IMR-90 (cell line): Measurements from ENCODE around the gene ZNHIT1. TPM values are rescaled to one million over a fixed set of nuclear protein-coding genes. Genes with fewer than 3 reads are reported as not detected.
A peak's percentile ranks its signal among the peaks of the same experiment; 100 is the strongest.

Experiments used
- ATAC-seq: fragments of 200-7000 bp; cut with Tn5 transposase; 2 replicates; pipeline ENCODE4 v1.9.1; 2020; ENCODE audit warnings: low read depth, mild to moderate bottlenecking, moderate library complexity
- BruUV-seq: library from RNA; stranded (reverse); fragments of 400-500 nt; replicated peaks from 2 replicates; lab custom pipeline; 2021; lab: Mats Ljungman, UMichigan
- CTCF ChIA-PET: fragments of 300-600 bp; formaldehyde crosslinking; extraction: SDS; loops from one replicate; lab custom pipeline; 2021; ENCODE audit warnings: antibody characterized with exemption; lab: Yijun Ruan, JAX
- POLR2A ChIA-PET: fragments of 300-600 bp; sonication (Branson Sonifier 250); formaldehyde crosslinking; loops from one replicate; lab custom pipeline; 2022; ENCODE audit warnings: antibody characterized with exemption; ENCODE audit not compliant: unreplicated experiment; lab: Charles Lee
- DNase-seq: peaks from one replicate; pipeline ENCODE4 v3.0.0; 2013
- H2AFZ ChIP-seq: replicated peaks from 2 replicates; pipeline ENCODE3; 2013; ENCODE audit warnings: low read length, mild to moderate bottlenecking; ENCODE audit not compliant: poor library complexity
- H2AK5ac ChIP-seq: 2 replicates; pipeline ENCODE4 v1.6.1; 2013; ENCODE audit warnings: low read depth, low read length, inconsistent platforms
- H2AK9ac ChIP-seq: replicated peaks from 2 replicates; pipeline ENCODE3; 2013; ENCODE audit warnings: mild to moderate bottlenecking, low read depth, low read length, moderate library complexity; ENCODE audit not compliant: poor library complexity
- H2BK120ac ChIP-seq: 2 replicates; pipeline ENCODE4 v1.6.1; 2013; ENCODE audit warnings: low read depth, low read length, inconsistent platforms
- H2BK15ac ChIP-seq: 3 replicates; pipeline ENCODE4 v1.6.1; 2013; ENCODE audit warnings: low read depth, low read length, inconsistent platforms
- H2BK20ac ChIP-seq: 2 replicates; pipeline ENCODE4 v1.6.1; 2013; ENCODE audit warnings: low read depth, mild to moderate bottlenecking, inconsistent platforms, low read length, moderate library complexity
- H2BK5ac ChIP-seq: 2 replicates; pipeline ENCODE4 v1.6.1; 2013; ENCODE audit warnings: mild to moderate bottlenecking, low read depth, low read length, inconsistent platforms; ENCODE audit not compliant: poor library complexity, severe bottlenecking
- H3K14ac ChIP-seq: replicated peaks from 2 replicates; pipeline ENCODE4 v1.6.1; 2013; ENCODE audit warnings: low read depth, low read length, inconsistent platforms
- H3K18ac ChIP-seq: 2 replicates; pipeline ENCODE4 v1.6.1; 2013; ENCODE audit warnings: low read depth, low read length, control low read depth
- H3K23ac ChIP-seq: 2 replicates; pipeline ENCODE4 v1.6.1; 2013; ENCODE audit warnings: low read depth, low read length, inconsistent platforms
- H3K27ac ChIP-seq: 2 replicates; pipeline ENCODE4 v1.5.1; 2013; ENCODE audit warnings: mild to moderate bottlenecking, control low read depth, low read length; ENCODE audit not compliant: insufficient read depth
- H3K27me3 ChIP-seq: 2 replicates; pipeline ENCODE4 v1.6.1; 2013; ENCODE audit warnings: low read length; ENCODE audit not compliant: control insufficient read depth, insufficient read depth
- H3K36me3 ChIP-seq: 2 replicates; pipeline ENCODE4 v1.6.1; 2013; ENCODE audit warnings: low read length, mixed read lengths; ENCODE audit not compliant: control insufficient read depth, insufficient read depth
- H3K4ac ChIP-seq: 2 replicates; pipeline ENCODE4 v1.6.1; 2013; ENCODE audit warnings: low read depth, low read length, inconsistent platforms
- H3K4me1 ChIP-seq: 2 replicates; pipeline ENCODE4 v1.6.1; 2013; ENCODE audit warnings: low read length, mixed read lengths; ENCODE audit not compliant: control insufficient read depth, insufficient read depth
- H3K4me2 ChIP-seq: 2 replicates; pipeline ENCODE4 v1.6.1; 2013; ENCODE audit warnings: low read depth, mild to moderate bottlenecking, control low read depth, low read length, moderate library complexity
- H3K4me3 ChIP-seq: 2 replicates; pipeline ENCODE4 v1.5.1; 2013; ENCODE audit warnings: low read depth, mild to moderate bottlenecking, control low read depth, low read length, moderate library complexity; ENCODE audit not compliant: insufficient read depth
- H3K56ac ChIP-seq: 2 replicates; pipeline ENCODE4 v1.6.1; 2013; ENCODE audit warnings: low read length, inconsistent platforms; ENCODE audit not compliant: insufficient read depth; ENCODE audit errors: extremely low read depth
- H3K79me1 ChIP-seq, 2 experiments: 2 replicates each; pipeline ENCODE4 v1.6.1; 2013; ENCODE audit warnings: low read length in 2 of 2, inconsistent platforms in 1 of 2, low read depth in 1 of 2
- H3K9ac ChIP-seq: 2 replicates; pipeline ENCODE4 v1.6.1; 2013; ENCODE audit warnings: low read depth, low read length, control low read depth
- H3K9me1 ChIP-seq: 2 replicates; pipeline ENCODE4 v1.6.1; 2013; ENCODE audit warnings: low read length, inconsistent platforms; ENCODE audit not compliant: insufficient read depth
- H3K9me3 ChIP-seq: 2 replicates; pipeline ENCODE4 v1.6.1; 2013; ENCODE audit warnings: low read length; ENCODE audit not compliant: control insufficient read depth, insufficient read depth
- H4K20me1 ChIP-seq: 2 replicates; pipeline ENCODE4 v1.6.1; 2013; ENCODE audit warnings: low read length, inconsistent platforms; ENCODE audit not compliant: insufficient read depth
- H4K5ac ChIP-seq: 2 replicates; pipeline ENCODE4 v1.6.1; 2013; ENCODE audit warnings: mild to moderate bottlenecking, low read depth, low read length, control low read depth
- H4K8ac ChIP-seq, 2 experiments: 2 replicates each; pipeline ENCODE4 v1.6.1; 2013; ENCODE audit warnings: low read depth in 2 of 2, low read length in 2 of 2, control low read depth in 1 of 2, inconsistent platforms in 1 of 2
- H4K91ac ChIP-seq: 2 replicates; pipeline ENCODE4 v1.6.1; 2013; ENCODE audit warnings: low read depth, low read length, inconsistent platforms; ENCODE audit not compliant: insufficient read depth
- FOS ChIP-seq: fragments of 150-350 bp; IDR thresholded peaks from 2 replicates; pipeline ENCODE4 v1.6.1; 2016; ENCODE audit warnings: low read depth, low read length
- NFE2L2 ChIP-seq: fragments of 150-350 bp; IDR thresholded peaks from 2 replicates; pipeline ENCODE4 v1.6.1; 2016; ENCODE audit warnings: low read depth, mild to moderate bottlenecking, low read length
- WGBS, 2 experiments: methylation state at CpG; one replicate each; pipeline versions ENCODE4 v1.1.5 to v1.1.7; 2013; ENCODE audit warnings: missing lambda C conversion rate in 2 of 2; ENCODE audit not compliant: insufficient read length in 1 of 2; ENCODE audit errors: extremely low coverage in 2 of 2; 5-methylcytosine and 5-hydroxymethylcytosine counted together
- dilution Hi-C: fragments of 300-500 bp; cut with HindIII; formaldehyde crosslinking; loops from one replicate; pipeline ENCODE4 v1.14.3; 2018; ENCODE audit warnings: low sequenced_read_pairs; ENCODE audit not compliant: unreplicated experiment
- in situ Hi-C: fragments of 300-500 bp; cut with MboI; formaldehyde crosslinking; loops from 3 replicates; pipeline ENCODE4 v1.14.3; 2019; ENCODE audit warnings: low sequenced_read_pairs, inconsistent platforms, mixed read lengths
- intact Hi-C: fragments of 100-400 bp; cut with micrococcal nuclease; formaldehyde crosslinking; loops from 2 replicates; pipeline ENCODE4 v1.10.0; 2022
- polyA plus RNA-seq, 3 experiments: library from polyadenylated mRNA; depleted of rRNA; stranded (reverse); fragments of >200 nt; gene quantifications; 2 replicates each; pipeline ENCODE4 v1.2.3, GENCODE V29; 2012; ENCODE audit warnings: low replicate concordance in 1 of 3
- total RNA-seq: library from RNA; depleted of rRNA; stranded (reverse); fragments of >200 nt; gene quantifications from 2 replicates; pipeline ENCODE4 v1.2.3, GENCODE V29; 2012

Gene ZNHIT1
- total and polyA plus RNA-seq, 2 of the 4 experiments (the other 2 are of a cell fraction): 31.7 to 47.1 TPM

- in situ Hi-C loops (no loop called here), dilution Hi-C loops (no loop called here), intact Hi-C loops (loop anchor here (1.0 kb wide), 1 partner anchor 25 kb away; no protein-coding TSS in a partner anchor)
- H4K5ac ChIP-seq: no peak overlapping the region
- no TSS peak for BruUV-seq
- ATAC-seq (no peak), DNase-seq (no peak)
- TF ChIP-seq NFE2L2: no peak
- peak; percentile 65; the same call in 1 of the 2 replicates for TF ChIP-seq FOS
- H3K4me3 ChIP-seq: no peak overlapping the region
- H3K9me1 ChIP-seq: peaks cover 14% of the 10 kb centered on the region
- no peaks in the 10 kb centered on the region for H3K36me3 ChIP-seq
- peak overlapping the region; percentile 59 for H2BK120ac ChIP-seq
- H3K9me3 ChIP-seq: peaks cover 2% of the 10 kb centered on the region; the same call in 1 of the 2 replicates
- H3K4me2 ChIP-seq: peak overlapping the region; percentile 83
- H2BK5ac ChIP-seq: peak overlapping the region; percentile 3
- no peak overlapping the region; the same call in 1 of the 2 replicates for H4K91ac ChIP-seq
- peaks cover 18% of the 10 kb centered on the region for H3K4me1 ChIP-seq
- H3K56ac ChIP-seq: no peak overlapping the region
- peaks cover 9% of the 10 kb centered on the region; the same call in 1 of the 2 replicates for H4K20me1 ChIP-seq
- H3K27me3 ChIP-seq: peaks cover 65% of the 10 kb centered on the region
- POLR2A ChIA-PET: interaction anchor here (0.6 kb wide), 1 partner anchor 40 kb away, joined by 4 read pairs; no protein-coding TSS in a partner anchor
- peak overlapping the region; percentile 8; the same call in 1 of the 2 replicates for H3K18ac ChIP-seq
- no peak overlapping the region for H3K27ac ChIP-seq
- H3K23ac ChIP-seq: peak overlapping the region; percentile 91
- CTCF ChIA-PET: interaction anchor here (1.0 to 1.9 kb wide), 2 partner anchors 25 kb away, joined by 6 to 8 read pairs; no protein-coding TSS in a partner anchor
- H3K79me1 ChIP-seq: peaks cover 0 to 3% of the 10 kb centered on the region in 2 experiments; a peak in 1 of 4 replicates
- peak overlapping the region; percentile 48 for H2AK9ac ChIP-seq
- H2BK15ac ChIP-seq: peak overlapping the region; percentile 76; the same call in 2 of the 3 replicates
- no peak overlapping the region for H3K9ac ChIP-seq
- peak overlapping the region in 1 of 2 experiments; percentile 5; a peak in 1 of 4 replicates for H4K8ac ChIP-seq
- H3K14ac ChIP-seq: no peak overlapping the region; the same call in 1 of the 2 replicates
- peak overlapping the region; percentile 83 for H2AFZ ChIP-seq
- peak overlapping the region; percentile 79 for H3K4ac ChIP-seq
- 5% methylated on average over 3 of the region's 18 CpGs; no CpG with 5 or more reads in 1 of the 2 experiments for WGBS, 2 experiments
- peak overlapping the region; percentile 82 for H2AK5ac ChIP-seq
- peak overlapping the region; percentile 69 for H2BK20ac ChIP-seq
Observed at GRCh38 chr7:101169110-101169837, 48.7 kb upstream of the ZNHIT1 start.
